HG03060 (cell line): ENCODE measurements around the gene RBMS3.

Source experiments
- ATAC-seq: cut with Tn5 transposase; IDR thresholded peaks from one replicate; pipeline ENCODE4 v1.9.1; 2021; ENCODE audit warnings: low read depth, moderate number of reproducible peaks; ENCODE audit not compliant: unreplicated experiment

RBMS3 gene

DNA sequence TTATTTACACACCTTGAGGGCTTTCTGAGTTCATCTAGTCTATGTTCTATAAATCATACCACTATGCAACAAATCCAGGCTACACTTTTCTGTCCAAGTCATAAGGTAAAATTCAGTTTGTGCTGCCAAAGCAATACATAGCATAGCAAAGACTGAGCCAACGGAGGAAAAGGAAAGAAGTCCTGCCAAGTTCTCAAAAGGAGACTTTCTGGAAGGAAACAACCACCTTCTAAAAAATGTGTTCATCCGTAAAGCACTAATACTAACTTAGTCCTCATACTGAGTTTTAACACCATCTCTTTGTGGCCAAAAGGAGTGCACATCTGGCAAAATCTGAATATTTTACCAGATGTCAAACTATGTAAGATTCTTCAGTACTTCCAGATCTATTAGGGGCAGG, 620.2 kb downstream of the RBMS3 start:
- ATAC-seq, result no peak

GRCh38 chr3:29903600-29903999, 622.7 kb downstream of the RBMS3 start:
- ATAC-seq, result no peak

DNA sequence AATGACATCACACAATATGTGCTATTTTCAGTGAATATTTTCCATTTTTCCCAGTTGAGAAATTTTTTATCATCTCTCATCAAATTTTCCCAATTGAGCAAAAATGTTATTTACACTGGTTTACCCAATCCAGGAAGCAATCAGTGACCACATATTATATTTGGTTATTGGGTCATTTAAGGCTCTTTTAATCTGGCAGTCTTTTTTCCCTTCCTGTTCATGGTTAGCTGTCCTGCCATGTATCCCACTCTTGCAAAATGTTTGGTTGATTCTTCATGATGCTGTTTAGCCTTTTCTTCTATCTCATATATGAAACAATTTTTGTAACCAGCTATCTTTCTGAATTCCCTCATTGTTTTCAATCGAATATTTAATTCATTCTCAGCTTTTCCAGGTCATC, 626.0 kb downstream of the RBMS3 start:
- ATAC-seq, result no peak

GRCh38 chr3:29912600-29913288, 631.9 kb downstream of the RBMS3 start:
- no peak for ATAC-seq

DNA sequence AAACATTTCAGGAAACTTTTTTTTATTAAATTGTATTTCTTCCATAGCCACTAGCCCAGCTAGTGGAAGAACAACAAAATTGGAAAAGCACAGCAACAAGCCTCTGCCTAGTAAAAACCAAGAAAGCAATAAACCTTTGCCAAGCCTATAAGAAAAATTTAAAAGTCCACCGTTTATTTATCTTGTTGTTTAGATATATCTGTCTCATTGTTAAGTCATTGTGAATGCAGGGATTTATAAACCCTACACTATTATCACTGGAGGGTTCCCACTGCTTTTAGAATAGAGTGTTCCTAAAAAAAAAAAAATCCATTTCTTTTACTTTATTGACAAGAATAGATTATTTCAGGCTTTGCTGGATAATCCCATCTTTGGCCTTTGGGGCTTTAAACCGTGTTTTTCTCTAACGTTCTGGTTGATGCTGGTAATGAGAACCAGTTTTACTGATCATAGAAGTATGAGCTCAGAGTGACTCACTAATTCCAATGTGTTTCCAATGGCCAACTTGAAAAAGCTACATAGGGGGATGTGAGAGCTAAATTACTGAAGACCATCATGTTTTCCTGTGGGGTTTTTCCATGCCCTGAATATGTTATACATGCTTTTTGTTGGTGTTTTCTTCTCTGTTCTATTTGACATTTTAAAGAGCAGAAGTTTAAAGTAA, 634.1 kb downstream of the RBMS3 start:
- no peak for ATAC-seq

- no peak for ATAC-seq
These were observed 638.7 kb downstream of the RBMS3 start for GRCh38 chr3:29919571-29919970.

GRCh38 chr3:29922992-29923746, 642.3 kb downstream of the RBMS3 start:
- no peak for ATAC-seq

- no peak for ATAC-seq
These were observed 644.1 kb downstream of the RBMS3 start for GRCh38 chr3:29924783-29925561.

- ATAC-seq, result no peak
These were observed 645.5 kb downstream of the RBMS3 start for GRCh38 chr3:29926378-29926777.

DNA sequence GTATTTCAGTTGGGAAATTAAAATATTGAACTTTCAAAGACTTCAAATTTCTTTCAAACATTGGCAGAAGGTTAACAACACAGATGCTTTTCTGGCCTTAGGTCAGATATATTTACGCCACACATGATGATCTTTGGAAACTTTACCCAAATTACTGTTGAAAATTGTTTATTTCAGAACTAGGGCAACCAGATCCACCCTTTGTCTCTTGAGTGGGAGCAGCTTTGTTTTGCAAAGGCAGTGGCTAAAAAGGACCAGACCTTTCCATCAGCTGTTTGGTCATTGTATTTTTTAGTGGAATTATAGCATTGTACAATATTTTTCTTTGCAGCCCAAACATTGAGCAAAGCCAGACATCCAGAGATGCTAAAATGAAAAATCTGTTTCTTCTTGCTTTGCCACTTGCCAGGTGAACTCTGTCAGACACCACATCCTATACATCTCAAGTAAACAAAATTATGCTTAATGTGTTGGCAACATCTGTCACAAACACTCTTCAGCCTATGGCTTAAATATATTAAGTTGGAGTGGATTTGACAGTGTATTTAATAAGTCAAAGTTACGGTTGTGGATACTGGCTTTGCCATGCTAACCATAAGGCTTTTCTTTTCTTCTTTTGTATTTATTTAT, 651.9 kb downstream of the RBMS3 start:
- ATAC-seq, result no peak

DNA sequence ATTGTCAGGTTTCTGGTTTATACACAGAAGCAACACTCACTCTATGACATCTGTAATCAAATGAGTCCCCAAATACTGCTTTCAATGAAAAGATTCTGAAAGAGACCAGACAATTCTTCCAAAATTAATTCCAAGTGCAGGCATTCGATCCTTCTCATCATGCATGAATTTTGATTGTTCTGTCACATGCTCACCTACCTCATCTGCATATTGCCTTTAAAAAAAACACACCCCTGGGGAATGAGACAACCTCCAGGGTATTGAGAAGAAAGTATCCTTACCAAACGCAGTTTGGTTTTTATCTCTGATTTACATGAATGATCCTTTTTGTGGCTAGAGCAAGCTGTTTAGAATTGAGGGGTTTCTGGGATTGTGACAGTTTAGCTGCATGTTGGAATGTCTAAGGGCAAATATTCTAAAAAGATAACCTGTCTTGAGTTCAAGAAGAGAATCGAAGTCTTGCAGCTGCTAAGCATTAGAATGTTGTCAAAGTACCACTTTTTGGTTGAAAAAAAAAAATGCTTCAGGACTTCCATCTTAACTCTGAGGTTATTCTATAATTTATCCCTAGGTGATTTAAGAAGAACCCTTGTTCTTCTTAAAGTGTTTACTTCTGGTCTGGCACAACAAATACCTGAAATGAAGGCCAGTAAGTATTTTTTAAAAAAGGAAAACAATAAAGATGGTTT, 653.1 kb downstream of the RBMS3 start:
- ATAC-seq, result no peak

GRCh38 chr3:29934751-29935150, 653.9 kb downstream of the RBMS3 start:
- no peak for ATAC-seq

DNA sequence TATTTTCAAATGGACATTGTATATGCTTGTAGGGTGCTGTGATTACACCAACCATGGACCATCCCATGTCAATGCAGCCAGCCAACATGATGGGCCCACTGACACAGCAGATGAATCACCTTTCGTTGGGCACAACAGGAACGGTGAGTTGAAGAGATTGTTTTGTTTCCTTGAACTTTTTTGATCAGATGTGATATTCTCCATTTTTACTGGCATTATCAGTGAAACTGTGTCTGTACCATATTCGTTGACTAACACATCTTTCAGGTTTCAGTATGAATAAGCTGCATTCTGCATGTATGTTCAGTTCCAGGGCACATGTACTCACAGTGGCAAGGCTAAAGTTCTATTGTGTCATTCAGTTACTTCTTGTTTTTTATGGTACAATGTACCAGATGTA, 655.2 kb downstream of the RBMS3 start:
- peak; percentile 97 for ATAC-seq

DNA sequence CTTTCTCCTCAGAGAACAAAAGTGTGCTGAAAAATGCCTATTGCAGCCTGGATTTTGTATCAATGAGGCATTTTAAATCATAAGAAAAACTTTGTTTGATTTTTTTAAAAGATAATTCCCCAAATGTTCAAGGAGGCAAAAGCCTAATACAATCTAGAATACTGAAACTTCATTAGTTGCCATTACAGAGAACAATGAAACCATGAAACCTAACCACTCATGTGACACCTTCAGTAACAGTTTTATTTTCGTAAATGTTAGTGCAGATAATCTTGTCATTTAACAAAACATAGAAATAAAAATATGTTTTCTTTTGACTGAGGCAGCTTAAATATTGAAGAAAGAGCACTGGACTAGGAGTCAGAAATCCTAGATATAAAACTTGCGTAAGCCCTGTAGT, 655.9 kb downstream of the RBMS3 start:
- no peak for ATAC-seq

GRCh38 chr3:29937185-29937584, 656.3 kb downstream of the RBMS3 start:
- ATAC-seq, result no peak

DNA sequence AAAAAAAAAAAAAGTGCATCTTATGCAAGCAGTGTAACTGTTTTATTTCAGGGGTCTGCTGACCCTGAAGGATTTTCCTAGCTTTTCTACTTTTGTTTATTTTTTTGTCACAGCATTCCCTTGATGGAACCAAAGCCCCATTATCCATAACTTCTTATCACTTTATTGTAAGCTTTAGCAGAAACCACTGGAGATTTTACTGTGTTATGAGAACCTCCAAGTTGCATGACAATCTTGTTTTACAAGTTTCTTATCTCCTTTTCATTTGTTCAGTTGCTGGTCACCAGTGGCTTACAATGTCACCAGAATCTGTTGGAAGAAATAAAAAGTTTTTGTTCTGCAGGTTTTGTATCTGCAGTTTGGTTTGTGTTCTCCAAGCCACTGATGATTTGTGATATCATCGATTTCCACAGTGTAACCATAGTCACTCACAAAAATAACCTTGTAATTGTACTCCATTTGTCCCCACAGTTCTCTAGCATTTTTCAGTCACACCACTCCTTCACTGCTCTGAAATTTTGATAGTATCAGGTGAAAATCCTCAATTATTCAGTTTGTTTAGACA, 660.0 kb downstream of the RBMS3 start:
- ATAC-seq, result no peak

- ATAC-seq, result no peak
These were observed 661.4 kb downstream of the RBMS3 start for GRCh38 chr3:29942297-29942696.

DNA sequence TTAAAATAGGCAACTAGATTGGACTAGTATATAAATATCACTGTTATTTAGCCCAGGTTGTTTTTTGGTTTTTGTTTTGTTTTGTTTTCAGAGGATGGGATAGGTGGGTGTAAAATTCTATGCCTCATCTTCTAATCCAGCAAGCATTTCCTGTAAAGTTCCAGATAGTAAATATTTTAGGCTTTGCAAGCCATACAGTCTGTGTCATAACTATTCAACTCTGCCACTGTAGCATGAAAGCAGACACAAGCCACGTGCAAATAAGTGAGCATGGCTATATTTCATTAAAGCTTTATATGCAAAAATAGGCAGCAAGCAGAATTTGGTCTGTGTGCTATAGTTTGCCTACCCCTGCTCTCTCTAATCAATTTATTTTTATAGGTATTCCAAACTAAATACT, 668.3 kb downstream of the RBMS3 start:
- no peak for ATAC-seq

DNA sequence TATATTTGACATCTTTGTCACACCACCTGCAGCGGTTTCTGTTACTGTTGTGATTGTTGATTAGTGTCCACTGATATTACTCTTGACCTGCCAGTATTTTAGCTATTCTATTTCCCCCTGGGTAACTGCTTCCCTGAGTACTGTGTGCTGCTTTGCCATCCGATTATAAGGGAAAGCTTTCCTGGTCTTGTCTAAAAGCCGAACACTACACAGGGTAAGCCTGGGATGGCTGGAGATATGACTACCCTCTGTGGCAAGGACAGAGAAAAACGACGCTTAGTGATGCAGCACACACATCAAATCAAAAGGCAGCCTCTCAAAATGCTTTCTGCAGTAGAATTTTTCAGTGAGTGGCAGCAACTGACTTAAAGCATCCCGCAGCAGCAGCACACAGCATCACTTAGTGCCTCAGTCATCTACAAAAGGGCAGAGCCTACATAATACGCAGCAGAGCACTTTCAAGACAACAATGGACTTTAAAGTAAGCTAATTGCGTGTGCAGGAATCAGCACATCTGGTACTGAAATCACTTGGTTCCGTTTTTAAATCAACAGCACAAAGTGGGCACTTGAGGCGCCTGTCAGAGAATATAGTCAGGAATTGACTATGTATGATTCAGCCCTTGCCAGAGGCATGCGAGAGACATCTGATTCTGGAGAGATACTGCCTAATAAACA, 669.2 kb downstream of the RBMS3 start:
- ATAC-seq, result no peak
